Measurements from ENCODE around the gene TENM3.

Gene TENM3

DNA sequence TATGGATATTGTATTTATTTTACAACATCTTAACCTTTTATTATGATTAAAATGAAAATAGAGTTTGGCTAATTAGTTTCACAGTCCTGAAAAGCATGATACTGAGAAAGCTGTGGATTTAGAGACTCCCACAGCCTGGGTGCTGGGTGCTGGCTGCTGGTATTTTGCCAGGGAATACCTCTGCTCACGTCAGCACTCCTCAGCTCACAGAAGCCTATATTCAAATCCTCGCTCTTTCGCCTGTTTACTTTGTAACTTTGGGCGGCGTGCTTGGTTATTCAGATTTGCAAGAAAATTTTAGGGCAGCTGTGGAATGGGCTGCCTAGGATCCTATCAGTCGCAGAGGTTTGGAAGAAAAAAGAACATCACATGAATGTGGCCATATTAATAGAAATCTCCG is 412.1 kb downstream of the TENM3 start:
- Histone ChIP-seq H3K27me3 (ENCODE audit: control insufficient read depth in 2 of 2, insufficient read depth in 2 of 2, low read length in 2 of 2) (no peaks in the 10 kb centered on the region), H3K27ac (ENCODE audit: low read depth in 2 of 2, low read length in 2 of 2) (no peak overlapping the region), H3K9ac (ENCODE audit: low read depth in 1 of 2, low read length in 2 of 2) (no peak overlapping the region), H3K9me3 (ENCODE audit: control insufficient read depth in 2 of 2, low read length in 2 of 2) (no peaks in the 10 kb centered on the region), H3K4me3 (ENCODE audit: low read length in 2 of 2) (no peak overlapping the region), H3K4me1 (ENCODE audit: control insufficient read depth in 2 of 2, insufficient read depth in 2 of 2, low read length in 2 of 2) (no peaks in the 10 kb centered on the region), H3K36me3 (ENCODE audit: control insufficient read depth in 2 of 2, insufficient read depth in 2 of 2, low read length in 2 of 2) (no peaks in the 10 kb centered on the region)

DNA sequence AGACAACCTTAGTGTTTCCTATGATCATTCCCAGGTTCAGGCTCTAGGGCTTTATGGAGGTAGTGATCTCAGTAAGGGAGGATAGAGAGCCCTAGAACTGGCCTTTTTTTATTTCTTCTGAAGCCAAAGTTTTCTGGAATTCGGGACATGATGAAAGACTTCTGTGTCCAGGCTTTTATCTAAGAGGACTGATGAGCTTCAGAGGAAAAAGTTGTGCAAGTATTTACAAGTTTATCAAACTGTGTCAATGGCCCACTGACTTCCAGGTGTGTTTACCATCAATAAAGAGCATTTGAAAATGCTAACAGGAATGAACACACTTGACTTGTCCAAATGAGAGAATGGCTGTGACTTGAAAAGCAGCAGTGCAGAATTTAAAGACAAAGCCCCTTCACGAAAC is 419.3 kb downstream of the TENM3 start:
- no peaks in the 10 kb centered on the region for H3K27me3 ChIP-seq (ENCODE audit: control insufficient read depth in 2 of 2, insufficient read depth in 2 of 2, low read length in 2 of 2)
- H3K4me1 ChIP-seq (ENCODE audit: control insufficient read depth in 2 of 2, insufficient read depth in 2 of 2, low read length in 2 of 2): no peaks in the 10 kb centered on the region
- H3K9me3 ChIP-seq (ENCODE audit: control insufficient read depth in 2 of 2, low read length in 2 of 2): no peaks in the 10 kb centered on the region
- no peak overlapping the region for H3K27ac ChIP-seq (ENCODE audit: low read depth in 2 of 2, low read length in 2 of 2)
- no peaks in the 10 kb centered on the region for H3K36me3 ChIP-seq (ENCODE audit: control insufficient read depth in 2 of 2, insufficient read depth in 2 of 2, low read length in 2 of 2)
- H3K9ac ChIP-seq (ENCODE audit: low read depth in 1 of 2, low read length in 2 of 2): no peak overlapping the region
- no peak overlapping the region for H3K4me3 ChIP-seq (ENCODE audit: low read length in 2 of 2)

DNA sequence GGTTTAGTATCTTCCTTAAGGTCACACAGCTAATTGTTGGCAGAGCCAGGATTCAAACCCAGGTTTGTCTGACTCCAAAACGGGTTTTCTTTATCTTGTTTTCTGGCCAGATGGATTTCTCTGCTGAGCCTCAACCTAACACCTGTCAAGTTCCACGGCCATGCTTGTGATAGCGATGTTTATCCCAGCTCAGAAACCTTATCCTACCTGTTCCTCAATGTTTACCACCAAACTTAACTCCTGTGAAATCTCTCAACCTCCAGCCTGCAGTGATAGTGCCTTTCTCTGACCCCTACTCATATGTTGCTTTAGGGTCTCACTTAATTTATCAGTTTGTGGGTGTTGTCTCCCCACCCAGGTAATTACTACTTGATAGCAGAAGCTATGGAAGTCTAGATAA is 428.0 kb downstream of the TENM3 start:
- Histone ChIP-seq H3K9ac (ENCODE audit: low read depth in 1 of 2, low read length in 2 of 2) (no peak overlapping the region), H3K27me3 (ENCODE audit: control insufficient read depth in 2 of 2, insufficient read depth in 2 of 2, low read length in 2 of 2) (no peaks in the 10 kb centered on the region), H3K4me1 (ENCODE audit: control insufficient read depth in 2 of 2, insufficient read depth in 2 of 2, low read length in 2 of 2) (no peaks in the 10 kb centered on the region), H3K4me3 (ENCODE audit: low read length in 2 of 2) (no peak overlapping the region), H3K36me3 (ENCODE audit: control insufficient read depth in 2 of 2, insufficient read depth in 2 of 2, low read length in 2 of 2) (no peaks in the 10 kb centered on the region), H3K27ac (ENCODE audit: low read depth in 2 of 2, low read length in 2 of 2) (no peak overlapping the region), H3K9me3 (ENCODE audit: control insufficient read depth in 2 of 2, low read length in 2 of 2) (no peaks in the 10 kb centered on the region)

DNA sequence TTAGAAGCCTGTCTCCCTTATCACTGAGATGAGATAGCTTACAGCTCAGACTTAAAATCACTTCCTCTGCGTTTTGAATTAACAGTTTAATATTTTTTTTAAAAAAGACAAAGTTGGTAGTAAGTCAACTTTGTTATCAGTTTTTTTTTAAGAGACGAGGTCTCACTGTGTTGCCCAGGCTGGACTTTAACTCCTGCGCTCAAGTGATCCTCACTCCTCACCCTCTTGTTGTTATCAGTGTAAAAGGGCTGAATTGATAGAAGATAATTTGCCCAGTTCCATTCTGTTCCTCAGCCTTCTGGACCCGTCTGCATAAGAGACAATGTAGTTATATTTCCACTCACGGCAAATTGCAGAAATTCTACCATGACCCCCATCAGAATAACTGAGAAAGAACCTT is 428.5 kb downstream of the TENM3 start:
- no peak overlapping the region for H3K27ac ChIP-seq (ENCODE audit: low read depth in 2 of 2, low read length in 2 of 2)
- H3K4me3 ChIP-seq (ENCODE audit: low read length in 2 of 2): no peak overlapping the region
- H3K9ac ChIP-seq (ENCODE audit: low read depth in 1 of 2, low read length in 2 of 2): no peak overlapping the region
- no peaks in the 10 kb centered on the region for H3K4me1 ChIP-seq (ENCODE audit: control insufficient read depth in 2 of 2, insufficient read depth in 2 of 2, low read length in 2 of 2)
- H3K9me3 ChIP-seq (ENCODE audit: control insufficient read depth in 2 of 2, low read length in 2 of 2): no peaks in the 10 kb centered on the region
- no peaks in the 10 kb centered on the region for H3K36me3 ChIP-seq (ENCODE audit: control insufficient read depth in 2 of 2, insufficient read depth in 2 of 2, low read length in 2 of 2)
- no peaks in the 10 kb centered on the region for H3K27me3 ChIP-seq (ENCODE audit: control insufficient read depth in 2 of 2, insufficient read depth in 2 of 2, low read length in 2 of 2)

DNA sequence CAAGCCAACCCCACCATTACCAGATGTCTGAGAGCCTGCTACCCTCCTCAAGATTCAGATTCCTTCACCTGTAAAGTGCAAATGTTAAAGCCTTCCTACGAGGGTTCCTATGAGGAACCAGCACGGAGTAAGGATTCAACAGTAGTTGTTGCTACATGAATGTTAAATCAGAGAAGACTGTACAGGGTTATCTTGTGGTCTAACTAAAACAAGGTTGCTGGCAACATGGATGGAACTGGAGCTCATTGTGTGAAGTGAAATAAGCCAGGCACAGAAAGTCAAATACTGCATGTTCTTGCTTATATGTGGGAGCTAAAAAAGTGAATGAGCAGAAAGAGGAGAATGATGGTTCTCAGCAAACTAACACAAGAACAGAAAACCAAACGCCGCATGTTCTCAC is 435.4 kb downstream of the TENM3 start:
- no peaks in the 10 kb centered on the region for H3K36me3 ChIP-seq (ENCODE audit: control insufficient read depth in 2 of 2, insufficient read depth in 2 of 2, low read length in 2 of 2)
- H3K9ac ChIP-seq (ENCODE audit: low read depth in 1 of 2, low read length in 2 of 2): no peak overlapping the region
- H3K27ac ChIP-seq (ENCODE audit: low read depth in 2 of 2, low read length in 2 of 2): no peak overlapping the region
- no peaks in the 10 kb centered on the region for H3K9me3 ChIP-seq (ENCODE audit: control insufficient read depth in 2 of 2, low read length in 2 of 2)
- H3K27me3 ChIP-seq (ENCODE audit: control insufficient read depth in 2 of 2, insufficient read depth in 2 of 2, low read length in 2 of 2): peaks cover 0 to 2% of the 10 kb centered on the region in 2 donors
- no peaks in the 10 kb centered on the region for H3K4me1 ChIP-seq (ENCODE audit: control insufficient read depth in 2 of 2, insufficient read depth in 2 of 2, low read length in 2 of 2)
- H3K4me3 ChIP-seq (ENCODE audit: low read length in 2 of 2): no peak overlapping the region

DNA sequence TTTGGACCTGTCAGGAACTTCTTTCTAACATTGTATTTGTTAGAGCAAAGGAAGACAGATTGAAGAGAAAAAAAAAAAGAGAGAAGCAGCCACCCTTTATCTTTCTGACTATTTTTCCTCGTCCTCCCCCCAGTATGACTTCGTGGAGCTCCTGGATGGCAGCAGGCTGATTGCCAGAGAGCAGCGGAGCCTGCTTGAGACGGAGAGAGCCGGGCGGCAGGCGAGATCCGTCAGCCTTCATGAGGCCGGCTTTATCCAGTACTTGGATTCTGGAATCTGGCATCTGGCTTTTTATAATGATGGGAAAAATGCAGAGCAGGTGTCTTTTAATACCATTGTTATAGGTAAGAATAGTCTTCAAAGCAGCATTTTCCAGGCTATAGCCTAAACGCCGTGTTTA is 436.3 kb downstream of the TENM3 start:
- Histone ChIP-seq H3K4me1 (ENCODE audit: control insufficient read depth in 2 of 2, insufficient read depth in 2 of 2, low read length in 2 of 2) (no peaks in the 10 kb centered on the region), H3K27me3 (ENCODE audit: control insufficient read depth in 2 of 2, insufficient read depth in 2 of 2, low read length in 2 of 2) (peaks cover 0 to 2% of the 10 kb centered on the region in 2 donors), H3K9me3 (ENCODE audit: control insufficient read depth in 2 of 2, low read length in 2 of 2) (no peaks in the 10 kb centered on the region), H3K36me3 (ENCODE audit: control insufficient read depth in 2 of 2, insufficient read depth in 2 of 2, low read length in 2 of 2) (no peaks in the 10 kb centered on the region), H3K27ac (ENCODE audit: low read depth in 2 of 2, low read length in 2 of 2) (no peak overlapping the region), H3K9ac (ENCODE audit: low read depth in 1 of 2, low read length in 2 of 2) (no peak overlapping the region), H3K4me3 (ENCODE audit: low read length in 2 of 2) (no peak overlapping the region)

DNA sequence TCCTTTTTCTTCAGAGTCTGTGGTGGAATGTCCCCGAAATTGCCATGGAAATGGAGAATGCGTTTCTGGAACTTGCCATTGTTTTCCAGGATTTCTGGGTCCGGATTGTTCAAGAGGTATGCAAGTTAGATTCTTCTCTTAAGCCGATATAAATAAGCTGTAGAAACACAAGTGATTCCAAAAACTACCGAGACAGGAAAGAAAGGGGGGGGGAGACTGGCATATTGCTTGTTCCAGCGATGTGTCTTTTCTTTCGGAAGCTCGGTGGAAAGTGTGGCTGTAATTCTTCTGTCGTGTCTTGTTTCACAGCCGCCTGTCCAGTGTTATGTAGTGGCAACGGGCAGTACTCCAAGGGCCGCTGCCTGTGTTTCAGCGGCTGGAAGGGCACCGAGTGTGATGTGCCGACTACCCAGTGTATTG is 437.0 kb downstream of the TENM3 start:
- no peak overlapping the region for H3K9ac ChIP-seq (ENCODE audit: low read depth in 1 of 2, low read length in 2 of 2)
- no peaks in the 10 kb centered on the region for H3K36me3 ChIP-seq (ENCODE audit: control insufficient read depth in 2 of 2, insufficient read depth in 2 of 2, low read length in 2 of 2)
- no peak overlapping the region for H3K27ac ChIP-seq (ENCODE audit: low read depth in 2 of 2, low read length in 2 of 2)
- H3K27me3 ChIP-seq (ENCODE audit: control insufficient read depth in 2 of 2, insufficient read depth in 2 of 2, low read length in 2 of 2): peaks cover 0 to 2% of the 10 kb centered on the region in 2 donors
- H3K9me3 ChIP-seq (ENCODE audit: control insufficient read depth in 2 of 2, low read length in 2 of 2): no peaks in the 10 kb centered on the region
- H3K4me3 ChIP-seq (ENCODE audit: low read length in 2 of 2): no peak overlapping the region
- H3K4me1 ChIP-seq (ENCODE audit: control insufficient read depth in 2 of 2, insufficient read depth in 2 of 2, low read length in 2 of 2): no peaks in the 10 kb centered on the region

DNA sequence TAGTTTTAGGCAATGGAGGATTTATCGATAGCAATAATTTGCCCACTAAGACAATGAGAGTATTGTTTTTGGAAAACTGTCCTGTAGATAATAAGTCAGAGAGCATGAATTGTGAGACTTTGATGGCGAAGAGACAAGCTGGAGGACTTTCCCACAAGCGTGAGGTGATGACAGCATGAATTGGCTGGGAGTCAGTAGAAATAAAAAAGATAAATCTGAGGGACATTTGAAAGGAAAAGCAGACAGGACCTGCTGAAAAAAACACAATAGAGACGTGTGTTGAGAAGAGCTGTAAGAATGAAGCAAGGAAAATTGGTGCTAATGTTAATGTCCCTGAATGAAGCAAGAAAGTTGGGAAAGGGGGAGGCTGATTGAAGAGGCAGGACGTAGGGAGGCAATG is 440.5 kb downstream of the TENM3 start:
- no peak overlapping the region for H3K4me3 ChIP-seq (ENCODE audit: low read length in 2 of 2)
- H3K9ac ChIP-seq (ENCODE audit: low read depth in 1 of 2, low read length in 2 of 2): no peak overlapping the region
- no peaks in the 10 kb centered on the region for H3K4me1 ChIP-seq (ENCODE audit: control insufficient read depth in 2 of 2, insufficient read depth in 2 of 2, low read length in 2 of 2)
- no peaks in the 10 kb centered on the region for H3K9me3 ChIP-seq (ENCODE audit: control insufficient read depth in 2 of 2, low read length in 2 of 2)
- peaks cover 0 to 2% of the 10 kb centered on the region in 2 donors for H3K27me3 ChIP-seq (ENCODE audit: control insufficient read depth in 2 of 2, insufficient read depth in 2 of 2, low read length in 2 of 2)
- no peaks in the 10 kb centered on the region for H3K36me3 ChIP-seq (ENCODE audit: control insufficient read depth in 2 of 2, insufficient read depth in 2 of 2, low read length in 2 of 2)
- H3K27ac ChIP-seq (ENCODE audit: low read depth in 2 of 2, low read length in 2 of 2): no peak overlapping the region

DNA sequence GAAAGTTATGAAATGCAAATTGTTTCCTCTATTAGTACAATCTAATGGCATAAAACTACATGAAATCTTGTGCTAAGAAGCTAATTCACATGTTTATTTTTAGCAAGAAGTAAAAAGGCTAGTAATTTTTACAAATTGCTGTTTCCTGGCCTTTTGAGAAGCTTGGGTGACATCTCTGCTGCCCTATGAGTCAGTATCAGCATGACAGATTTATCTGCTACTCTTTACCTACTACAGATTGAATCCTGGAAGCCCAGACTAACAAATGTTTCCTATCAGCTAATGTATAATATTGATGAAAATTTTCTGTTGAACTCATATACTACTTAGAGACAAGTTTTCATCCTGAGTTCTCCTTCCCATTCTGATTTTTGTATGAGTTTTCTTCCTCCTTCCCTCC is 441.6 kb downstream of the TENM3 start:
- Histone ChIP-seq H3K27me3 (ENCODE audit: control insufficient read depth in 2 of 2, insufficient read depth in 2 of 2, low read length in 2 of 2) (peaks cover 0 to 2% of the 10 kb centered on the region in 2 donors), H3K36me3 (ENCODE audit: control insufficient read depth in 2 of 2, insufficient read depth in 2 of 2, low read length in 2 of 2) (no peaks in the 10 kb centered on the region), H3K4me3 (ENCODE audit: low read length in 2 of 2) (no peak overlapping the region), H3K27ac (ENCODE audit: low read depth in 2 of 2, low read length in 2 of 2) (no peak overlapping the region), H3K4me1 (ENCODE audit: control insufficient read depth in 2 of 2, insufficient read depth in 2 of 2, low read length in 2 of 2) (no peaks in the 10 kb centered on the region), H3K9ac (ENCODE audit: low read depth in 1 of 2, low read length in 2 of 2) (no peak overlapping the region), H3K9me3 (ENCODE audit: control insufficient read depth in 2 of 2, low read length in 2 of 2) (no peaks in the 10 kb centered on the region)

DNA sequence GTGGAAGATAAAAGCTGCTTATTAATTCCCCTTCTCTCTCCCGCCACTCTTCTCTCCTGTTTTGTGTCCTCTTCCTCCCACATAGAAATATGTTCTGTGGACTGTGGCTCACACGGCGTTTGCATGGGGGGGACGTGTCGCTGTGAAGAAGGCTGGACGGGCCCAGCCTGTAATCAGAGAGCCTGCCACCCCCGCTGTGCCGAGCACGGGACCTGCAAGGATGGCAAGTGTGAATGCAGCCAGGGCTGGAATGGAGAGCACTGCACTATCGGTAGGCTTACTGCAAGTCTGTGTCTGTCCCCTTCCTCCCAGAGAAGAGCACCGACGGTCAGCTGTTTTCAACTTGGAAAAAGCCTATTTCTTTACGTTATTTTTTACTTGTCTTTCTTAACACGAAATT is 444.9 kb downstream of the TENM3 start:
- Histone ChIP-seq H3K36me3 (ENCODE audit: control insufficient read depth in 2 of 2, insufficient read depth in 2 of 2, low read length in 2 of 2) (no peaks in the 10 kb centered on the region), H3K27me3 (ENCODE audit: control insufficient read depth in 2 of 2, insufficient read depth in 2 of 2, low read length in 2 of 2) (no peaks in the 10 kb centered on the region), H3K4me1 (ENCODE audit: control insufficient read depth in 2 of 2, insufficient read depth in 2 of 2, low read length in 2 of 2) (no peaks in the 10 kb centered on the region), H3K27ac (ENCODE audit: low read depth in 2 of 2, low read length in 2 of 2) (no peak overlapping the region), H3K9me3 (ENCODE audit: control insufficient read depth in 2 of 2, low read length in 2 of 2) (no peaks in the 10 kb centered on the region), H3K9ac (ENCODE audit: low read depth in 1 of 2, low read length in 2 of 2) (no peak overlapping the region), H3K4me3 (ENCODE audit: low read length in 2 of 2) (no peak overlapping the region)

DNA sequence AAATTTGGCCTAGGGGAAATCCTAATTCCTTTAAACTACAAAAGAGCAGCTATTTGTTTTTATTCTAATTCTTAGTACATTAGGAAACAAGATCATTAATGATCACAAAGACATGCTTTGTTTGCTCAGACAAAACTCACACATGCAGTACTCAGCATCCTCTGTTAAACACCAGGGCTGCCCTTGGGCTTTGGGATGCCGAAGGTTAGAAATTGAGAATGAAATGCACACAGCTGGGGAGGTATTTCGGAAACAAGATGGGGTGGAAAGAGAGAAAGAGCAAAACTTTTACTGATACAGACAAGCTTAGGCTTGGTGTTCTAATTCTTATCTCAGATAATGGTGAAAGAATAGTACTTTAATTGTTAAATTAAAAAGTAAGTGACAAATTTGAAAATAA is 451.3 kb downstream of the TENM3 start:
- H3K27me3 ChIP-seq (ENCODE audit: control insufficient read depth in 2 of 2, insufficient read depth in 2 of 2, low read length in 2 of 2): peaks cover 0 to 6% of the 10 kb centered on the region in 2 donors
- H3K36me3 ChIP-seq (ENCODE audit: control insufficient read depth in 2 of 2, insufficient read depth in 2 of 2, low read length in 2 of 2): no peaks in the 10 kb centered on the region
- no peak overlapping the region for H3K9ac ChIP-seq (ENCODE audit: low read depth in 1 of 2, low read length in 2 of 2)
- no peaks in the 10 kb centered on the region for H3K9me3 ChIP-seq (ENCODE audit: control insufficient read depth in 2 of 2, low read length in 2 of 2)
- H3K4me1 ChIP-seq (ENCODE audit: control insufficient read depth in 2 of 2, insufficient read depth in 2 of 2, low read length in 2 of 2): no peaks in the 10 kb centered on the region
- H3K4me3 ChIP-seq (ENCODE audit: low read length in 2 of 2): no peak overlapping the region
- no peak overlapping the region for H3K27ac ChIP-seq (ENCODE audit: low read depth in 2 of 2, low read length in 2 of 2)

Measured in mucosa of rectum (tissue), 2 donors.